Muscle layer of colon (tissue), 2 donors: ENCODE measurements around the gene MVK.

Source experiments
- H3K27ac ChIP-seq: one replicate; pipeline ENCODE4 v1.7.0; 2013; ENCODE audit warnings: low read depth, mild to moderate bottlenecking, low read length, moderate library complexity
- H3K27me3 ChIP-seq, 2 donors: one replicate each; pipeline ENCODE4 v1.7.0; 2013; ENCODE audit warnings: low read length in 2 of 2, mild to moderate bottlenecking in 2 of 2; ENCODE audit not compliant: insufficient read depth in 2 of 2, control insufficient read depth in 1 of 2
- H3K36me3 ChIP-seq: one replicate; pipeline ENCODE4 v1.7.0; 2013; ENCODE audit warnings: mild to moderate bottlenecking, low read length; ENCODE audit not compliant: insufficient read depth
- H3K4me1 ChIP-seq: one replicate; pipeline ENCODE4 v1.7.0; 2013; ENCODE audit warnings: mild to moderate bottlenecking, low read length; ENCODE audit not compliant: insufficient read depth
- H3K4me3 ChIP-seq, 2 donors: one replicate each; pipeline ENCODE4 v1.7.0; 2013; ENCODE audit warnings: low read length in 2 of 2, low read depth in 1 of 2, mild to moderate bottlenecking in 1 of 2, moderate library complexity in 1 of 2
- H3K9ac ChIP-seq: one replicate; pipeline ENCODE4 v1.7.0; 2013; ENCODE audit warnings: low read length
- H3K9me3 ChIP-seq: one replicate; pipeline ENCODE4 v1.7.0; 2013; ENCODE audit warnings: mild to moderate bottlenecking, low read length
- donor health status: abdominal sarcoma.
- donor health status: Adenocarcinoma of cecum.

Gene MVK

GRCh38 chr12:109604132-109604585 lies 30.6 kb downstream of the MVK start:
- Histone ChIP-seq H3K9ac (no peak overlapping the region), H3K27ac (no peak overlapping the region)

GRCh38 chr12:109605016-109605415 lies 31.4 kb downstream of the MVK start:
- H3K36me3 ChIP-seq, result no peaks in the 10 kb centered on the region
- no peaks in the 10 kb centered on the region for H3K4me1 ChIP-seq
- no peak overlapping the region for H3K9ac ChIP-seq
- H3K27ac ChIP-seq, result no peak overlapping the region
- H3K27me3 ChIP-seq, result peaks cover 4 to 9% of the 10 kb centered on the region in 2 donors
- H3K9me3 ChIP-seq, result no peaks in the 10 kb centered on the region
- H3K4me3 ChIP-seq, result no peak overlapping the region

More at GRCh38 chr12:109604132-109604585, 30.6 kb downstream of the MVK start:
- Histone ChIP-seq H3K36me3 (no peaks in the 10 kb centered on the region), H3K4me1 (no peaks in the 10 kb centered on the region), H3K9me3 (no peaks in the 10 kb centered on the region), H3K27me3 (peaks cover 3 to 4% of the 10 kb centered on the region in 2 donors), H3K4me3 (no peak overlapping the region)

GRCh38 chr12:109605599-109606228 lies 32.1 kb downstream of the MVK start:
- Histone ChIP-seq H3K27me3 (peaks cover 4 to 9% of the 10 kb centered on the region in 2 donors), H3K27ac (no peak overlapping the region), H3K9ac (no peak overlapping the region), H3K4me3 (no peak overlapping the region), H3K9me3 (no peaks in the 10 kb centered on the region), H3K36me3 (no peaks in the 10 kb centered on the region), H3K4me1 (no peaks in the 10 kb centered on the region)

GRCh38 chr12:109606320-109607028 lies 32.9 kb downstream of the MVK start:
- peaks cover 4 to 9% of the 10 kb centered on the region in 2 donors for H3K27me3 ChIP-seq
- no peaks in the 10 kb centered on the region for H3K36me3 ChIP-seq
- H3K9ac ChIP-seq, result no peak overlapping the region
- no peaks in the 10 kb centered on the region for H3K4me1 ChIP-seq
- H3K27ac ChIP-seq, result no peak overlapping the region
- no peaks in the 10 kb centered on the region for H3K9me3 ChIP-seq
- H3K4me3 ChIP-seq, result no peak overlapping the region

- H3K27ac ChIP-seq, result no peak overlapping the region
- H3K27me3 ChIP-seq, result peaks cover 9 to 12% of the 10 kb centered on the region in 2 donors
- no peaks in the 10 kb centered on the region for H3K9me3 ChIP-seq
- H3K4me3 ChIP-seq, result no peak overlapping the region
- H3K9ac ChIP-seq, result no peak overlapping the region
- H3K4me1 ChIP-seq, result no peaks in the 10 kb centered on the region
- H3K36me3 ChIP-seq, result no peaks in the 10 kb centered on the region
These were observed 34.0 kb downstream of the MVK start for GRCh38 chr12:109607618-109608017.

GRCh38 chr12:109608270-109608669 lies 34.7 kb downstream of the MVK start:
- H3K9ac ChIP-seq, result no peak overlapping the region
- H3K27me3 ChIP-seq, result peaks cover 9 to 12% of the 10 kb centered on the region in 2 donors
- H3K36me3 ChIP-seq, result no peaks in the 10 kb centered on the region
- H3K9me3 ChIP-seq, result no peaks in the 10 kb centered on the region
- no peak overlapping the region for H3K4me3 ChIP-seq
- H3K27ac ChIP-seq, result no peak overlapping the region
- H3K4me1 ChIP-seq, result no peaks in the 10 kb centered on the region

- Histone ChIP-seq H3K27me3 (peaks cover 9 to 12% of the 10 kb centered on the region in 2 donors), H3K27ac (no peak overlapping the region), H3K4me3 (no peak overlapping the region), H3K9ac (no peak overlapping the region), H3K9me3 (no peaks in the 10 kb centered on the region), H3K36me3 (no peaks in the 10 kb centered on the region), H3K4me1 (no peaks in the 10 kb centered on the region)
These were observed 35.2 kb downstream of the MVK start for GRCh38 chr12:109608793-109609192.

GRCh38 chr12:109609342-109609741 lies 35.7 kb downstream of the MVK start:
- Histone ChIP-seq H3K9ac (no peak overlapping the region), H3K27ac (no peak overlapping the region), H3K36me3 (no peaks in the 10 kb centered on the region), H3K4me3 (no peak overlapping the region), H3K4me1 (no peaks in the 10 kb centered on the region), H3K9me3 (no peaks in the 10 kb centered on the region), H3K27me3 (peaks cover 9 to 12% of the 10 kb centered on the region in 2 donors)

GRCh38 chr12:109610523-109610922 lies 36.9 kb downstream of the MVK start:
- peaks cover 9 to 12% of the 10 kb centered on the region in 2 donors for H3K27me3 ChIP-seq
- no peaks in the 10 kb centered on the region for H3K36me3 ChIP-seq
- no peaks in the 10 kb centered on the region for H3K9me3 ChIP-seq
- H3K9ac ChIP-seq, result no peak overlapping the region
- H3K27ac ChIP-seq, result no peak overlapping the region
- H3K4me3 ChIP-seq, result no peak overlapping the region
- H3K4me1 ChIP-seq, result no peaks in the 10 kb centered on the region

- H3K36me3 ChIP-seq, result no peaks in the 10 kb centered on the region
- H3K4me3 ChIP-seq, result no peak overlapping the region
- H3K9me3 ChIP-seq, result no peaks in the 10 kb centered on the region
- H3K27me3 ChIP-seq, result peaks cover 9 to 12% of the 10 kb centered on the region in 2 donors
- H3K9ac ChIP-seq, result no peak overlapping the region
- H3K4me1 ChIP-seq, result no peaks in the 10 kb centered on the region
- H3K27ac ChIP-seq, result no peak overlapping the region
These were observed 37.6 kb downstream of the MVK start for GRCh38 chr12:109611223-109611622.

GRCh38 chr12:109612003-109612402 lies 38.4 kb downstream of the MVK start:
- H3K27me3 ChIP-seq, result peaks cover 9 to 12% of the 10 kb centered on the region in 2 donors
- no peak overlapping the region for H3K4me3 ChIP-seq

More at GRCh38 chr12:109612003-109612402, 38.4 kb downstream of the MVK start:
- Histone ChIP-seq H3K36me3 (no peaks in the 10 kb centered on the region), H3K4me1 (no peaks in the 10 kb centered on the region), H3K9ac (no peak overlapping the region), H3K9me3 (no peaks in the 10 kb centered on the region), H3K27ac (no peak overlapping the region)
